ENCODE results near the gene PSMD5.

PSMD5 gene

DNA sequence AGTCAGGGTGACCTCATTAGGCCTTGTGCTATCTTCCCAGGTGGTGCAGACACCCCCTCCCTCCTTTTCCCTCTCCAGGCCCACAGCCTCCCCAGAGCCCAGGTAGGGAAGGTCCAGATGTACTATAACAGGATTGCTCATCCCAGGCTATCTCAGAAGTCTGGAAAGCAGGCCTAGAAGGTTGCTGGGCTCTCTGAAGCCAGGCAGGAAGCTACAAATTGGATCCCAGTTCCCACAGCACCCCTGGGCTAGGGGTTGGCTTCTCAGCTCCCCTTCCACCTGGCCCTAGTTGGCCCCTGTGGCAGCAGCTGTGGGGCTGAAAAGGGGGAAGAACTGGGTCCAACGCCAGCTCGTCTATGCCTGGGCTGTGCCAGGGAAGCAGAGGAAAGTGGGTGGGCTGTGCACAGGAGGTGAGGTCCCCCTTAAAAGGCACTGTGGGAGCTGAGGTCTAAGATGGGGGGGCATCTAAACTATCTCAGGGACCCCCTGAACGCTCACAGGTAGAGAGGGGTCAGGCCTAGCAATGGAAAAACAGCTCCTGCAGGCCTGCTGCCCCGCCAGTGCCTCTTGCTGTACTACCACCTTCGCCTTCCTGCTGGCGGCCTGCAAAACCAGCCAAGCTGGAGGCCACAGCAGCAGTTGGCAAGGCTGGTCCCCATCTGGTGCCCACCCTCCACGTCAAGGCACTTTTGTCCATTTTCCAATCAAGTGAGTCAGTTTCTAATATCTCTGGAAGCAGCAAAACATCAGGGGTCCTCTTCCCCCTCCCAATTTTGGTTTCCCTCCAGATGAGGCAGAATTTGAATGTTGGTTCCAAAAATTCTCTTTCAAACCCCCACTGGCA is 13.3 kb upstream of the PSMD5 start:
- no peak for DNase-seq (ENCODE audit: low read depth in 2 of 2)

DNA sequence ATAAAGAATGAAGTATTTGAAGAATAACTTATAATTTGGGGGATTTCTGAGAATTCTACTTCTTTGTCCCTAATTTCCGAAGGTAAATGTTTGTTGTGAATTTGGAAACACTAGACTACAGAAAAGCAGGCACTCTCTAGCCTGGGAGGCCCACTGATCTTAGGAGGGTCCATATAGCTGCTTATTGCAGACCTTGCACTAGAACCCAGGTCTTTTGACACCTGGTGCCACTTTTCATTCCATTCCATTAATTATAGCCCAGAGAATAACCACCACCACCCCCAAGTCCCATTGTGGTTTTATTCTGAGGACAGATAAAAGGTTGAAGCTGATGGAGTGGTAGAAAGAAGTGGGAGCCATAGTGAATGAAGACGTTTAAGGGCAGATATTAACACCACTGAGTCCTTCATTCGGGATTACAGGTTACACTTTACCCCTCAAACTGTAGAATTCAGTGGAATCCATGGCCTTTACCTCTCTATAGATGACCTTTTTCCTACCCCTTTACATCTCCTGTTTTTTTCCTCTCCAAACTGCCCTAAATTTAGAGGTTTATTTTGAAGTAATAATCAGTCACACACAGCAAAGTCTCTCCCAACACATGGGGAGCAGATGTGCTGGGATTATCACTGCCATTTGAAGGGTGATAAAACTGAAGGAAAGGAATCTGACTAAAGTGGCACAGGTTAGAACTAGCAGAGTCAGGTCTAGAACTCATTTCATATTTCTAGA is 12.0 kb upstream of the PSMD5 start:
- no peak for DNase-seq (ENCODE audit: low read depth in 2 of 2)

DNA sequence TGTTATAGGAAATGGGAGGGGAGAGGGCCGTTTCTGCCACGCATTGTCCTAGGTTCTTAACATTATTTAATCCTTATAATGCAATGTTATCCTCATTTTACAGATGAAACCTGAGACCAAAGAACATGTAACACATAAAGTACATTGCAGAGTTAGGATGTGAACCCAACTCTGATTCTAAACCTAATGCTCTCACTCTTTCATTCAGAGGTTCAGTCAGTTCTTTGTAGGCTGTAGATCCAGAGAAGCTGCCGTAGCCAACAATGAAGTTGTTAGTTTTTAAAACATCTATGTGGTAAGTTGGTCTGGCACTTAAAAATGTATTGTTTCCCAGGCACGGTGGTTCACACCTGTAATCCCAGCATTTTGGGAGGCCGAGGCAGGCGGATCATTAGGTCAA is 10.5 kb upstream of the PSMD5 start:
- no peak for DNase-seq (ENCODE audit: low read depth in 2 of 2)

DNA sequence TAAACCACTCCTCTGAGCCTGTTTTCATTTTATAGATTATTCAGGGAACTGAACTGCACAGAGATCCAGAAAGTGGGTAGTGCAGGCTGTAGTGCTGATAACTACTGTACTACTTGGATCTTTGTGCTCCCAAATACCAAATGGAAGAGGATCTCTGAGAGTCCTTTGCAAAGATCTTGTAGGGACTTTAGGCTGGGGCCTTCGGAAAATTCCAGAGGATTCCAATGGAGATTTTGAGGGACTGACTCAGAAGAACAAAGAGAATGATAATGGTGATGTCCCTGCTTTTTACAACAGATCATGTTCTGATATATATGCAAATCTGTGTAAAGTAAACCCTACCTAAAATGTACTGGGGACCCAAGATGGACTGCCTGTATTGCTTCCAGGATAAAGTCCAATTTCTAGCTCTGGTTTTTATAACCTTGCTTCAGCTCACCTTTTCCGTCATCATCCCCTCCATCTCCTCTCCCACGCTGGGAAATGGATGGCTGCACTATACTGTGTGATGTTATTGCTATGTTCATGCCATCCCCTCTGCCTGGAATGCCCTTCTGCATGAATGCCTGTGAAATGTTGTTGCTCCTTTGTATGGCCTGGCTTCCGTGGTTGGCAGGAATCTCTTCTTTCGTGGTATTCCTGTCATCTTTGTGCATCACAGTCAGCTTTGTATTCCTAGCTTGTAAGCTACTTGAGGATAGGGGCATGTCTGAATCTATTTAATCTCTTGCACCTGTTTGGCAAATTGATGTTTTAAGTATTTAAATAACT is 9.7 kb upstream of the PSMD5 start:
- DNase-seq (ENCODE audit: low read depth in 2 of 2), result no peak

DNA sequence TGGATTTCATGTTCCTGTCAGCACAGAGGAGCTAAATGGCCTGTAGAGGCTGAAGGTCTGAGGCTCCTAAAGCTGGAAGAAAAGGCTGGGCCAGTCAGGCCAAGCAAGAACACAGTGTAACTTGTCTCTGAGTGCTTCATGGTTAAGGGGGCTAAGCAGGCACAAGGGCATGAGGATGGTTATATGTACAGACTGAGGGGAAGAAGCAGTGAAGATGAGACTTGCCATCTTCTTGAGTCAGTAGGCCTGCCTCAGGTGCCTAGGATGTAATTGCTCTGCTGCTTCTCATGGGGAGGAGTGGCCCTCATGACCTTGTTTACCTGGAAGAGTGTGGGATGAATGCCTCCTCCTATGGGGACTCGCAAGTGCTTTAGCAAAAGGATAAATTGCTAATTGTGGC is 8.7 kb upstream of the PSMD5 start:
- no peak for DNase-seq (ENCODE audit: low read depth in 2 of 2)

DNA sequence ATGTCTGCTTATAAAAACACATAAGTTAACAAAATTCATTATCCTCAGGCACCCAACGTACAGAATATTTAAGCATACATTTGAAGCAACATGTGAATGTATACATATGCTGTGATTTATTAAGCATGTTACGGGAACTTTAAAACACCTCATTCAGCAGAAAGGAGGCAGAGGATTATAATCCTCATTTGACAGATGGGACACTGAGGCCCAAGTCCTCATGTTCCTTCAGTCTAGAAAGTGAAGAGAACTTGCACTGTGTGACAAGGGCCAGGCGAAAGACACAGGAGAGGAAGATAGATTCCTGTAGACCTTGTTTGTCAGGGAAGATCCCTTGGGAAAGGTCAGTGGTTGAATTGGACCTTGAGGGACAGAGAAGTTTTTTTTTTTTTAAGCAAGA is 7.6 kb upstream of the PSMD5 start:
- no peak for DNase-seq (ENCODE audit: low read depth in 2 of 2)

DNA sequence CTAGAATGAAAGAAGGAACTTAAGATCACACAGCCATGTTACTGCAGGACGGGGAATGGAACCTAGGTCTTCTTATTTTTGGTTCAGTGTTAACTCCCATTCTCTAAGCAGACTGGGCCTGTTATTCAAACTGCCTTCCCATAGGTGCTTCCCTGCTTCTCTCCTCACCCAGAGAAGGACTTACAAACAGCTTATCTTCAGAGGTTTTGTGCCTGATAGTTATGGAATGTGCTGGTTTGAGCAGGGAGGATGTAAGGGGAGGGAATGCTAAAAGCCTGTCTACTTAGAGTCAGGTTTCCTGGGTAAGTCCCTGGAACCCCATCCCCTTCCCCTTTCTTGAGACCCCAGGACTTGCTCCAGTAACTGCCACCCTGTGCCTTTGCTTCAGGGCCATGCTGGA is 4.2 kb upstream of the PSMD5 start:
- no peak for DNase-seq (ENCODE audit: low read depth in 2 of 2)

DNA sequence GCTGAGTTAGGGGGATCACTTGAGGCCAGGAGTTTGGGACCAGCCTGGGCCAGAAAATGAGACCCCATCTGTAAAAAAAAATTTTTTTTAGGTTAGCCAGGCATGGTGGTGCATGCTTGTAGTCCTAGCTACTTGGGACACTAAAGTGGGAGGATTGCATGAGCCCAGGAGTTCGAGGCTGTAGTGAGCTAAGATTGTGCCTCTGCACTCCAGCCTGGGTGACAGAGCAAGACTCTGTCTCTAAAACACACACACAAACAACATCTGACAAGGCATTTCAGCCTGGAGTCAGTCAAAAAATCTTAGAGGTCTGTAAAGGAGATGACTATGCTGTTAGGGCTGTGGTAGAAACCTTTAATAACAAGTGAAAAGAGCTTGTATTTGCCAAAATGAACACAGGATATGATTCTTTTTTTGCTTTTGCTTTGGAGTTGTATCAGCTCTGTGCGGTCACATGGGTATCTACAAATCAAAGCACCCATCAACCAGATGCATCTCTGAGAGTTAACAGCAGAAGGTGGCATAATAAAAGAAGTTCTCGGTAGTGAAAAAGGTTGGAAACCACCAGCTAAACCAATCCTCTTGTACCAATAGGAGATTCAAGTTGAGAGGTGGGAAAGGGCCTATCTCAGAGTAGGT is 3.6 kb upstream of the PSMD5 start:
- no peak for DNase-seq (ENCODE audit: low read depth in 2 of 2)

DNA sequence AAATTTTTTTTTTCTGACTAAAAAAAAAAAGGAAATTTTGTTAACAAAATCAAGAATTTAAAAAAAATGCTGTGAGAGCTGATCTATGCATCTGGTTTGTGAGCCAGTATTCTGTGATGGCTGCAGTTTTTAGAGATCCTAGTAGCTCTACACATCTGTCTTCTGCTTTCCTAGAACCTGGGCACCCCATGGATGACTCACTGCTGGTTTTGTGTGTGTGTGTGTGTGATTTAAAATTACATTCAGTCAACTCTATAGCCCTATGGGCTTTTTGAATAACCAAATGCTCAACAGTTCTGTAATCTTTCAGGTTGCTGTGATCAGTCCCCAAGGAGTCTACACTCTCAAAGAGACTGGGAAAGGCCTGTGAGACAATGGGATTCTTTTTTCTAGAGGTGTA is 2.5 kb upstream of the PSMD5 start:
- DNase-seq (ENCODE audit: low read depth in 2 of 2), result peak in 1 of 2 experiments; percentile 50

DNA sequence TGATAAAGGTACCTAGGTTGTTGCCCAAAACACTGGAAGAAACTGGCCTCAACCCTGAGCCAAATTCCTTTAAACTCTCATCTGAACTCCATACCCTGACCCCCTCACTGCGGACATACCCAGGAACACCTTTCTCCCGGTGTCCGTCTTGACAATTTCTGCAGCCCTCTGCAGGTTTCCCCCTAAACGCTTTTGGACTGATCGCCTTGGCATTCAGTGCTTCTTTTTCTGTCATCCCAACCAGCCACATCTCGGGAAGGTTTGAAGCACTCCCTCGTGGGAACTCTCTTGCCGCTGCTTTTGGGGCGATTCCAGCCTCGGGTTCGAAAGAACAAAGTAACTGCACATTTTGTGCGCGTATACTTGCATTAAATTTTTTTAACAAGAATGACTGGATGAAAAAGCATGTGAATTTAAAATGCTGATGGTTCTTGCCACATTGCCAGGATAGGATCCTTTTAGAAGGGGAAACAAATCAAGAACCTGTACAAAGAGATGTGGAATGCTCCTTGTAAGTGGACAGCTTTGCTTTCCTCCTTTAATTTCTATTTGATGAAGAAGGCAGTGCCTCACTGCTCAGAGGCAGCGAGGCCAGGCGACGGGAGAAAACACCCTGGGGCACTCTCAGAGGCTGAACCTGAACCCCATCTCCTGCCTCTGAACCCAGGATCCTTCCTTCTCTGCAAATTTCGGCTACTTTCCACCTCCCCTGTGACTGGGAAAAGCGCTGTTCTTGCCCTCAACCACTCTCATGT is 615 bp downstream of the PSMD5 start:
- DNase-seq (ENCODE audit: low read depth in 2 of 2), result no peak

DNA sequence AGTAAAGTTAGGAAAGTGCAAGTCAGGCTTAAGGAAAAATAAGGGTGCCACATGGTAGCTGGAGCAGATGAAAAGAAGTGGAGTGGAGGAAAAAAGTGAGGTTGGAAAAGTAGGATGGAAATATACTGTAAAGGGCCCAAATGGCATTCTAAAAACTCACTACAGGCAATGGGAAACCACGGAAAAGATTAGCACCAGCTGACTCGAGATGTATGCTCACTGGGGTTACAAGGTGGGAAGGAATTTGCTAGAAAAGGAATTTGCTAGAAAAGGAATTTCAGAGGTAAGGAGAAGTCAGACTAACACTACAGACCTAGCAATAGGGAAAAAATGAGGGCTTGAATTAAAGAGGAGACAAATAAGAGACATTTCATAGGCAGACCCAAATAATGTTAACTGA is 3.6 kb downstream of the PSMD5 start:
- DNase-seq (ENCODE audit: low read depth in 2 of 2), result no peak

DNA sequence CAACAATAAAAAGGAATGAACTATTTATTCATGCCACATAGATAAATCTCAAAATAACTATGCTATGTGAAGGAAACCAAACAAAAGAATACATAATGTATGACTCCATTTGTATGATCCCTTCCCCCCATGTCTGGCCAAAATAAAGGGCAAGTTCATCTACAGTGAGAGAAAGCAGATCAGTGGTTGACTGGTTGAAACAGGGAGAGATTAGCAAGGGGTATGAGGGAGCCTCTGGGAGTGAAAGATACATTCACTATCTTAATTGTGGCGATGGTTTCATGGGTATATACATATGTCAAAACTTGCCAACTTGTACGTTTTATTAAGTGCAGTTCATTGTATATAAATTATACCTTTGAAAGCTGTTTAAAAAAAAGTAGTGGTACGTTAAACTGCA is 4.8 kb downstream of the PSMD5 start:
- no peak for DNase-seq (ENCODE audit: low read depth in 2 of 2)

DNA sequence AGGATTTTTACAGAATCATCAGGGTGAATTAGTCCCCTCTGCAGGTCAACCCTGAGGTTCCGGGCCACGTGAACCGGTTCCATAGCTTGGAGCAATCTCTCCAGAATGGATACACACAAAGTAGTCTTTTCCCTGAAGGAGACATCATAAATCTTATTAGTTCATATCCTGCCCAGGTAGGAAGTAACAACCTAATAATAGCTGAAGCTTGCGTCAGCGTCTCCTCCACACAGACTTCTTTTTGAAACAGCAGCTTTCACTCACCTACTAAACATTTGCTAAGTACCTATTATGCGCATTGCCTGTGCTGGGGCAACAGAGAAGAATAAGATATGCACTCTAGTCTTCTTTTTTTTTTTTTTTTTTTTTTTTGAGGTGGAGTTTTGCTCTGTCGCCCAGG is 9.4 kb downstream of the PSMD5 start:
- DNase-seq (ENCODE audit: low read depth in 2 of 2), result no peak

DNA sequence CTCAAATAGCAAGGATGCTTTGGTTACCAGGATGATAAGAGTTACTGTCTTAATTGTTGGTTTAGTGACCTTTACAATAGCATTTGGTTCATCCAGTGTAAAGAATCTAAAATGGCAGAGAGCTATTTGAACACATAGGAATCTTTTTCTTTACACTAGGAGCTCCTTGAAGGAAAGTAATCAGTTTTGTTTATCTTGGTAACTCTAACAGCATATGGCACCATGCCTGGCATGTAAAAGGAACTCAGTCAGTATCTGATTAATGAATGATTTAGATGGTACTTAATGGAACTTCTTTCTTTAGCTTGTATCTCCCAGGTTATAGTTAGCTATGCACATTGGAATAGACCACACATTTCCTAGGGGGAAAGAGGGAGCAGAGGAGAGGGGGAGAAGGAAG is 9.9 kb downstream of the PSMD5 start:
- no peak for DNase-seq (ENCODE audit: low read depth in 2 of 2)

DNA sequence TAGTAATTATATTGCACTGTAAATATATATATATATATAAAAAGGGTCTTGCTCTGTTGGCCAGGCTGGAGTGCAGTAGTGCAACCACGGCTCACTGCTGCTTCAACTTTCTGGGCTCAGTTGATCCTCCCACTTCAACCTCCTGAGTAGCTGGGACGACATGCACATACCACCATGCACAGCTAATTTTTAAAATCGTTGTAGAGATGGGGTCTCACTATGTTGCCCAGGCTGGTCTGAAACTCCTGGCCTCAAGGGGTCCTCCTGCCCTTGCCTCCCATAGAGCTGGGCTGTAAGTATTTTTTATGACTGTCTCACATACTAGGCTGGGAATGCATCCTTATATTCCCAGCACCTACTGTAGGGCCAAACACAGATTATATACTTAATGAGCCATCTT is 11.9 kb downstream of the PSMD5 start:
- no peak for DNase-seq (ENCODE audit: low read depth in 2 of 2)

DNA sequence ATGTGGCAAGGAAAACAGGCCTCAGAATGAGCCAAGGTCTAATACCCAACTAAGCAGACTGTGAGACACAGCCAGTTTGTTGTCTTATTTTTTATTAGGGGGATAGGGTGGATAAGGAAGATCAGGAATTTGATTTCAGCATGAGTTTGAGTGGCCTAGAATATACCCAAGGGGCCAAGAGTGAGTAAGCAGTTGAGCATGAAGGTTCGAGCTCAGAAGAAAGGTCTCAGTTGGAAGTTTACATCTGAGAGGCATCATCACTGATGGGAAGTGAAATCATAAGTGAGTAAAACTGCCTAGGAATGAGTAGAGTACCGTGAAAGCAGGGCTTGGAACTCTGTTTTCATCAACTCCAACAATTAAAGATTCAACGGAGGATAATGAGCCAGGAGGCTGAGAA is 12.6 kb downstream of the PSMD5 start:
- DNase-seq (ENCODE audit: low read depth in 2 of 2), result no peak

DNA sequence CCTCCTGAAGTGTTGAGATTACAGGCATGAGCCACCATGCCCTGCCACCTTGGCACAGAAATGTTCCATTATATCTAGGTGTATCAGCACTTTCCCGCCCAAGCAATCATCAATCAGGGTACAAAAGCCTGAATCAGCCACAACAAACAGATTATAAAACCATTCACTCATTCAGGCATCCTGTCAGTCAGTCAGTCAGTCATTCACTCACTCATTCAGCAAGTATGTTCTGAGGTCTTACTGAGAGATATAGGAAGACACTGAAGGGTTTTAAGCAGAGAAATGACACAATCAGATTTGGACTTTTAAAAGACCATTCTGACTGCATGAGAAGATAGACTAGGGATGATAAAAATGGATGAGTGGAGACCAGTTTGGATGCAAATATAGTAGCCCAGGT is 13.1 kb downstream of the PSMD5 start:
- DNase-seq (ENCODE audit: low read depth in 2 of 2), result no peak

DNA sequence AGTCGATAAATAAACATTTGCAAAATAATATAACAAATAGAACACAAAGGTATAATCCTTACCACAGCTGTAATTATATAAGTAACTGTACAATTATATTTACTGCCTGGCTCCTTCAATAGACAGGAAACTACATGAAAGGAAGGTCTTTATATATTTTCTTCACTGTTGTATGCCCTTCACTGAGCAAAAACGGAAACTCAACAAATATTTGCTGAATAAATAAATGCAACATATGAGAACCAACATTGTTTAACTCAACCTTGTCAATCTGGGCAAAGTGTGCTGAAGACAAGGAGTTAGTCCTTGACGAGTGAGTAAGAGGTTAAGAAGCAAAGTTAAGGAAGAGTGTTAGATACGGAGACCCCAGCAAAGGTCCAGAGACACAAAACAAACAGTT is 22.6 kb downstream of the PSMD5 start:
- no peak for DNase-seq (ENCODE audit: low read depth in 2 of 2)

DNA sequence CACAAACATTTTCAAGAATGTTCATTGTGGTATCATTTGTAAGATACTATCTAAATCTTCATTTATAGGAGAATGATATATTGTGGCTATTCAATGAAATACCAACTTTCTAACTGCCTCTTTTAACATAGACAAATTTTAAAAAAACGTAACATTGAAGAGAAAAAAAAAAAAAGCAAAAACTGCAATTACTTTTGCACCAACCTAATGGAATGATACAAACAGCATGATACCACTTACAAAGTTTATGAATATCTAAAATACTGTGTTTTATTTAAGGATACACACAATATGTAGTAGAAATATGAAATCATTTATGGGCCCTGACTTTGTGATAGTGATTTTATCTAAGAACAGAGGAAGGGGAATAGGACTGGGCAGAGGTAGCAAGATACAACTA is 24.1 kb downstream of the PSMD5 start:
- DNase-seq (ENCODE audit: low read depth in 2 of 2), result no peak

DNA sequence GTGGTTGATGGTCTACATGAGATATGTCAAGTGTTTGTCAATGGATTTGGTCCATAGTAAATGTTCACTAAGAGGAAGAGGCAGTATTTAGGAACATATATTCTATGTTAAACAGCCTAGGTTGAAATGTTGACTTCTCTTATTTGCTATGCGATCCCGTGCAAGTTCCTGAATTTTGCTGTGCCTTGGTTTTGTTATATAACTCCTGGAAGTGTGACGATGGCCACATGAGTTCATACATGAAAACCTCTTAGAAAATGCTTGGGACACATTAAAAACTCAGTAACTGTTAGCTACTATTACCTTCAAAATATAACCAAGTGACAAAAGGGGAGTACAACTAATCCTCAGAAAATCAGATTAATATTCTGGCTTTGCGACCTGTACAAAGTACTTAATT is 27.6 kb downstream of the PSMD5 start:
- DNase-seq (ENCODE audit: low read depth in 2 of 2), result no peak

DNA sequence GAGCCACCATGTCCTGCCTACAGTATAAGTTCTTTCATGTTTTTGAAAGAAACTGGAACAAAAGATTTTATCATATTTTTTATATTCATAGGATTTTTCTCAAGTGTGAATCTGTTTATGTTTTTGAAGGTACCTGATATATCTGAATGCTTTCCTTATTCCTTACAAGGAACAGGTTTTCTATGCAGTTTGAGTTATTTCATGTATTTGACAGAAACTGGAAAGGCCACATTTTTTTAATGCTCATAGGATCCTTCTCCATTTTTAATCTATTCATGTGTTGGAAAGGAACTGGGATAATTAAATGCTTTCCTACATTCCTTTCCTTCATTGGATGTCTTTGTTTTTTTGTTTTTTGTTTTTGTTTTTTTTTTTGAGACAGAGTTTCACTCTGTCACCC is 33.8 kb downstream of the PSMD5 start:
- DNase-seq (ENCODE audit: low read depth in 2 of 2), result no peak

All from stimulated activated CD4-positive, alpha-beta T cell treated with anti-CD3 and anti-CD28 coated beads, Interleukin-12 subunit alpha, Interleukin-12 subunit beta, amount 100 ng/mL, for 24 hours (primary cell).